ENCODE data around the gene NHSL1.

- TF ChIP-seq POLR2A (IDR thresholded peaks at IDR 0.05): no peak
- TF ChIP-seq CTCF (IDR thresholded peaks at IDR 0.05): no peak
- TF ChIP-seq EP300 (IDR thresholded peaks at IDR 0.05): no peak
- no peak for TF ChIP-seq POLR2AphosphoS5 (IDR thresholded peaks at IDR 0.05)
These were observed 58.4 kb downstream of the NHSL1 start for GRCh38 chr6:138440758-138441357.

Measured in sigmoid colon (tissue), 4 donors.